ENCODE data around the gene STMN3. TPM values are rescaled to one million over a fixed set of nuclear protein-coding genes. Genes with fewer than 3 reads are reported as not detected.

Gene STMN3
- total and polyA plus RNA-seq, 4 donors, result 0.42 to 2.9 (median 0.91) TPM

GRCh38 chr20:63686094-63686491 is 32.9 kb upstream of the STMN3 start:
- TF ChIP-seq YY1 (IDR thresholded peaks at IDR 0.05) (no peak), SP1 (IDR thresholded peaks at IDR 0.05) (no peak), GABPA (IDR thresholded peaks at IDR 0.05 in 1 of 2, conservative IDR thresholded peaks at IDR 0.05 in 1 of 2) (no peak), REST (IDR thresholded peaks at IDR 0.05) (no peak), JUND (IDR thresholded peaks at IDR 0.05) (no peak), RXRA (IDR thresholded peaks at IDR 0.05) (no peak), EGR1 (IDR thresholded peaks at IDR 0.05; ENCODE audit: low read depth in 2 of 2) (no peak), RAD21 (IDR thresholded peaks at IDR 0.05) (no peak), MAX (IDR thresholded peaks at IDR 0.05) (no peak), FOXA1 (IDR thresholded peaks at IDR 0.05) (no peak), HNF4G (IDR thresholded peaks at IDR 0.05) (no peak), HNF4A (conservative IDR thresholded peaks at IDR 0.05) (no peak), TAF1 (conservative IDR thresholded peaks at IDR 0.05) (no peak), NR2F2 (IDR thresholded peaks at IDR 0.05) (no peak), FOXA2 (IDR thresholded peaks at IDR 0.05) (no peak)
- TF ChIP-seq, protein P1, sequence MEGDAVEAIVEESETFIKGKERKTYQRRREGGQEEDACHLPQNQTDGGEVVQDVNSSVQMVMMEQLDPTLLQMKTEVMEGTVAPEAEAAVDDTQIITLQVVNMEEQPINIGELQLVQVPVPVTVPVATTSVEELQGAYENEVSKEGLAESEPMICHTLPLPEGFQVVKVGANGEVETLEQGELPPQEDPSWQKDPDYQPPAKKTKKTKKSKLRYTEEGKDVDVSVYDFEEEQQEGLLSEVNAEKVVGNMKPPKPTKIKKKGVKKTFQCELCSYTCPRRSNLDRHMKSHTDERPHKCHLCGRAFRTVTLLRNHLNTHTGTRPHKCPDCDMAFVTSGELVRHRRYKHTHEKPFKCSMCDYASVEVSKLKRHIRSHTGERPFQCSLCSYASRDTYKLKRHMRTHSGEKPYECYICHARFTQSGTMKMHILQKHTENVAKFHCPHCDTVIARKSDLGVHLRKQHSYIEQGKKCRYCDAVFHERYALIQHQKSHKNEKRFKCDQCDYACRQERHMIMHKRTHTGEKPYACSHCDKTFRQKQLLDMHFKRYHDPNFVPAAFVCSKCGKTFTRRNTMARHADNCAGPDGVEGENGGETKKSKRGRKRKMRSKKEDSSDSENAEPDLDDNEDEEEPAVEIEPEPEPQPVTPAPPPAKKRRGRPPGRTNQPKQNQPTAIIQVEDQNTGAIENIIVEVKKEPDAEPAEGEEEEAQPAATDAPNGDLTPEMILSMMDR (IDR thresholded peaks at IDR 0.05; ENCODE audit: low read depth, low read length, missing input control), result no peak
- Histone ChIP-seq H3K4me1 (ENCODE audit: control insufficient read depth in 4 of 4, insufficient read depth in 4 of 4, low read length in 3 of 4) (peaks cover 0 to 5% (median 2%) of the 10 kb centered on the region in 4 donors), H3K9ac (ENCODE audit: low read depth in 1 of 2, low read length in 2 of 2) (no peak overlapping the region), H3K27me3 (ENCODE audit: control insufficient read depth in 4 of 4, insufficient read depth in 4 of 4, low read length in 3 of 4) (no peaks in the 10 kb centered on the region), H3K4me3 (ENCODE audit: low read depth in 1 of 3, low read length in 3 of 3) (no peak overlapping the region), H3K9me3 (ENCODE audit: control insufficient read depth in 4 of 4, low read length in 3 of 4) (no peaks in the 10 kb centered on the region), H3K36me3 (ENCODE audit: control insufficient read depth in 4 of 4, insufficient read depth in 3 of 4, low read depth in 1 of 4, low read length in 3 of 4) (no peaks in the 10 kb centered on the region), H3K27ac (ENCODE audit: low read depth in 1 of 2, low read length in 2 of 2) (peak overlapping the region; percentile 85 to 93)
- WGBS, result 87% methylated on average over 24 of the region's 24 CpGs
- DNase-seq (ENCODE audit: low spot score), result no peak

DNA sequence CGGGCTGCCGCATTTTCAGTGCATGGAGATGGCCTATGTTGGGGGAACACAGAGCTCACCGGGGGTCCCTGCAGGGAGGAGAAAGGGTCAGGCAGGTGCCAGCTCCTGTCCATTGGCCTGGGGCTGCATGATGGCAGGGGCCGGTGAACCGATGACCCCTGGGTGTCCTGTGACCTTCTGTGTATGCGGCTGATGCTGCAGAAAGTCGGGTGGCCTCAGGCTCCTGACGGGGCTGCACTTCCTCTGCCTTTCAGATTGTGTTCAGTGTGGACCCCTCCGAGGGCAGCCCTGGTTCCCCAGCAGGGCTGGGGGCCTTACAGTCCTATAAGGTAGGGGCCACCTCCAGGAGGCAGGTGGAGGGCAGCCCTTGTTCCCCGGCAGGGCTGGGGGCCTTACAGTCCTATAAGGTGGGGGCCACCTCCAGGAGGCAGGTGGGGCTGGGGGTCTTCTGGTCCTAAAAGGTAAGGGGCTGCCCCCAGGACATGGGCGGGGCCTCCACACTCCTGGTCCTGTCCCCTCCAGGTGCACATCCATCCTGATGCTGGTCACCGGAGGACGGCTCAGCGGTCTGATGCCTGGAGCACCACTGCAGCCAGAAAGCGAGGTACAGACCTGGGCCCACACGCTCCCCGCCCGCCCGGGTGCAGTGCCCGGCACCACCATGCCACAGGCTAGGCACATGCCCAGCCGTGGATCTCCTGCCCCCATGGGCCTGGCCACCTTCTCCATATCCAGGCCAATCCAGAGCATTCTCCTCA is 32.2 kb upstream of the STMN3 start:
- no peak for DNase-seq (ENCODE audit: low spot score)
- Histone ChIP-seq H3K4me3 (ENCODE audit: low read depth in 1 of 3, low read length in 3 of 3) (no peak overlapping the region), H3K36me3 (ENCODE audit: control insufficient read depth in 4 of 4, insufficient read depth in 3 of 4, low read depth in 1 of 4, low read length in 3 of 4) (peaks cover 0 to 3% (median 0%) of the 10 kb centered on the region in 4 donors), H3K9me3 (ENCODE audit: control insufficient read depth in 4 of 4, low read length in 3 of 4) (no peaks in the 10 kb centered on the region), H3K27me3 (ENCODE audit: control insufficient read depth in 4 of 4, insufficient read depth in 4 of 4, low read length in 3 of 4) (no peaks in the 10 kb centered on the region), H3K9ac (ENCODE audit: low read depth in 1 of 2, low read length in 2 of 2) (no peak overlapping the region), H3K27ac (ENCODE audit: low read depth in 1 of 2, low read length in 2 of 2) (peak overlapping the region; percentile 85 to 93), H3K4me1 (ENCODE audit: control insufficient read depth in 4 of 4, insufficient read depth in 4 of 4, low read length in 3 of 4) (peaks cover 0 to 5% (median 2%) of the 10 kb centered on the region in 4 donors)
- WGBS, result 88% methylated on average over 21 of the region's 21 CpGs
- TF ChIP-seq GABPA (IDR thresholded peaks at IDR 0.05 in 1 of 2, conservative IDR thresholded peaks at IDR 0.05 in 1 of 2) (no peak), NR2F2 (IDR thresholded peaks at IDR 0.05) (no peak), TAF1 (conservative IDR thresholded peaks at IDR 0.05) (no peak), EGR1 (IDR thresholded peaks at IDR 0.05; ENCODE audit: low read depth in 2 of 2) (no peak), SP1 (IDR thresholded peaks at IDR 0.05) (no peak), HNF4A (conservative IDR thresholded peaks at IDR 0.05) (no peak), ATF3 (IDR thresholded peaks at IDR 0.05) (no peak), YY1 (IDR thresholded peaks at IDR 0.05) (no peak), HNF4G (IDR thresholded peaks at IDR 0.05) (no peak), RAD21 (IDR thresholded peaks at IDR 0.05) (no peak), JUND (IDR thresholded peaks at IDR 0.05) (no peak), RXRA (IDR thresholded peaks at IDR 0.05) (no peak), ZBTB33 (IDR thresholded peaks at IDR 0.05) (no peak), FOXA2 (IDR thresholded peaks at IDR 0.05) (no peak), MAX (IDR thresholded peaks at IDR 0.05) (no peak), FOXA1 (IDR thresholded peaks at IDR 0.05) (no peak), REST (IDR thresholded peaks at IDR 0.05) (no peak)
